HG03354 (cell line): Measurements from ENCODE around the gene ATP5F1E.
"Not testable (repeated sequence)": the region's sequence is repeated elsewhere in the genome, so short reads cannot be mapped to it uniquely, and the experiment has no call there.

Source experiments
- ATAC-seq: cut with Tn5 transposase; IDR thresholded peaks from one replicate; pipeline ENCODE4 v1.9.1; 2021; ENCODE audit warnings: mild to moderate bottlenecking; ENCODE audit not compliant: unreplicated experiment, poor library complexity, severe bottlenecking

Gene ATP5F1E

GRCh38 chr20:58995461-58996225, 36.5 kb downstream of the ATP5F1E start:
- no peak for ATAC-seq

GRCh38 chr20:58994390-58995159, 37.6 kb downstream of the ATP5F1E start:
- ATAC-seq, result no peak

- no peak for ATAC-seq
Measured at GRCh38 chr20:58993332-58994248, 38.5 kb downstream of the ATP5F1E start.

- ATAC-seq, result no peak
Measured at GRCh38 chr20:58992911-58993310, 39.2 kb downstream of the ATP5F1E start.

GRCh38 chr20:58991715-58992114, 40.4 kb downstream of the ATP5F1E start:
- no peak for ATAC-seq

GRCh38 chr20:58990651-58991445, 41.3 kb downstream of the ATP5F1E start:
- ATAC-seq, result no peak

- ATAC-seq, result no peak
Measured at GRCh38 chr20:58989196-58989595, 42.9 kb downstream of the ATP5F1E start.

GRCh38 chr20:58988565-58988882, 43.6 kb downstream of the ATP5F1E start:
- ATAC-seq, result no peak

GRCh38 chr20:58987790-58988564, 44.2 kb downstream of the ATP5F1E start:
- no peak for ATAC-seq

GRCh38 chr20:58986968-58987517, 45.1 kb downstream of the ATP5F1E start:
- ATAC-seq, result no peak

- no peak for ATAC-seq
Measured at GRCh38 chr20:58986286-58986967, 45.7 kb downstream of the ATP5F1E start.

- ATAC-seq, result no peak
Measured at GRCh38 chr20:58985656-58986055, 46.5 kb downstream of the ATP5F1E start.

GRCh38 chr20:58984691-58985090, 47.4 kb downstream of the ATP5F1E start:
- ATAC-seq, result no peak

GRCh38 chr20:58983115-58983468, 49.0 kb downstream of the ATP5F1E start:
- ATAC-seq, result not testable (repeated sequence)

- ATAC-seq, result no peak
Measured at GRCh38 chr20:58982406-58983114, 49.6 kb downstream of the ATP5F1E start.

GRCh38 chr20:58981628-58982364, 50.3 kb downstream of the ATP5F1E start:
- ATAC-seq, result peak; percentile 3
